ENCODE data around the gene SERPINA5. TPM values are rescaled to one million over a fixed set of nuclear protein-coding genes. Genes with fewer than 3 reads are reported as not detected.

SERPINA5 gene
- total and polyA plus RNA-seq, 2 of the 13 experiments (the other 11 are each of a cell fraction or from before 2014, with no cell fraction given) = 449 to 498 TPM

DNA sequence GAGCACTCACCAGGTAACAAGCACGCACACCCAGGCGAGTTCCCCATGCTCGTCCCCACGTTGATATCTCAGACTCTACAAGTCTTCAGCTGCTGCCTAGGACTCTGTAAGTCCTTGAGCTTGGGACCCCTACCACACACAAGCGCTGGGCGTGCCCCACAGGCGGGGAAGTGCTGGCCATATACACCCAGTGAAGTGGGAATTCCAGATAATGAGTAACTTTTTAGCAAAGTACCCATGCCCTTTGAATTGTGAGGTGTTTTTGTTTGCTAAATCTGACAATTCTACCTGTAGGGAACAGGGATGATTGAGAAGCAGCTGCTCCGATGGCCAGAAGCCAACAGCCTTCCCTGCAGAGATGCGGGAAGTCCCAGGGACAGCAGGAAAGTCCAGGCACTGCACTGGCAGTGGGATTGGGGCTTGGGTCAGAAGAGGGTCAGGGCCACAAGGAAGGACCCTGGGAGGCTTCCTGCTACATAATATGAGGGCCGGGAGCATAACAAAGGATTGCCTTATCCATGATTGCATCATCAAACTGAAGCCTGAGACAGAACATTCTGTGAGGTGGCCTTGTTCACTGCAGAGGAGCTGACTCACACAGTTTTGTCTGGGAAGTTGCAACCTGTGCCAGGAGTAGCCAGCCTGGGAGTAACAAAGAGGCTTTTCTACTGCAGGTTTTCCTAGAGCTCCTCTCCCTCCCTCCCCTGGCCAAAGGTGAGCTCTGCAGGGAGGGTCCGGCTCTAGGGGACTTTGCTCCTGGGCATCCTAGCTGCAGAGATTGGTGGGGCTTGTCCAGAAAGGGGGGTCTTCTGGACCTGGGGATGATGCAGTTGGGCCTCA is 17.8 kb downstream of the SERPINA5 start (continued):
- TF ChIP-seq ETV6 (CRISPR knock-in tag; conservative IDR thresholded peaks at IDR 0.05) = no peak
- TF ChIP-seq, protein P1, sequence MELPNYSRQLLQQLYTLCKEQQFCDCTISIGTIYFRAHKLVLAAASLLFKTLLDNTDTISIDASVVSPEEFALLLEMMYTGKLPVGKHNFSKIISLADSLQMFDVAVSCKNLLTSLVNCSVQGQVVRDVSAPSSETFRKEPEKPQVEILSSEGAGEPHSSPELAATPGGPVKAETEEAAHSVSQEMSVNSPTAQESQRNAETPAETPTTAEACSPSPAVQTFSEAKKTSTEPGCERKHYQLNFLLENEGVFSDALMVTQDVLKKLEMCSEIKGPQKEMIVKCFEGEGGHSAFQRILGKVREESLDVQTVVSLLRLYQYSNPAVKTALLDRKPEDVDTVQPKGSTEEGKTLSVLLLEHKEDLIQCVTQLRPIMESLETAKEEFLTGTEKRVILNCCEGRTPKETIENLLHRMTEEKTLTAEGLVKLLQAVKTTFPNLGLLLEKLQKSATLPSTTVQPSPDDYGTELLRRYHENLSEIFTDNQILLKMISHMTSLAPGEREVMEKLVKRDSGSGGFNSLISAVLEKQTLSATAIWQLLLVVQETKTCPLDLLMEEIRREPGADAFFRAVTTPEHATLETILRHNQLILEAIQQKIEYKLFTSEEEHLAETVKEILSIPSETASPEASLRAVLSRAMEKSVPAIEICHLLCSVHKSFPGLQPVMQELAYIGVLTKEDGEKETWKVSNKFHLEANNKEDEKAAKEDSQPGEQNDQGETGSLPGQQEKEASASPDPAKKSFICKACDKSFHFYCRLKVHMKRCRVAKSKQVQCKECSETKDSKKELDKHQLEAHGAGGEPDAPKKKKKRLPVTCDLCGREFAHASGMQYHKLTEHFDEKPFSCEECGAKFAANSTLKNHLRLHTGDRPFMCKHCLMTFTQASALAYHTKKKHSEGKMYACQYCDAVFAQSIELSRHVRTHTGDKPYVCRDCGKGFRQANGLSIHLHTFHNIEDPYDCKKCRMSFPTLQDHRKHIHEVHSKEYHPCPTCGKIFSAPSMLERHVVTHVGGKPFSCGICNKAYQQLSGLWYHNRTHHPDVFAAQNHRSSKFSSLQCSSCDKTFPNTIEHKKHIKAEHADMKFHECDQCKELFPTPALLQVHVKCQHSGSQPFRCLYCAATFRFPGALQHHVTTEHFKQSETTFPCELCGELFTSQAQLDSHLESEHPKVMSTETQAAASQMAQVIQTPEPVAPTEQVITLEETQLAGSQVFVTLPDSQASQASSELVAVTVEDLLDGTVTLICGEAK (IDR thresholded peaks at IDR 0.05) = no peak
- TF ChIP-seq, protein P1 (CRISPR knock-in tag; IDR thresholded peaks at IDR 0.05) = peak; percentile 27; the same call in 1 of the 2 replicates
- no peak for TF ChIP-seq ZNF468 (CRISPR knock-in tag; IDR thresholded peaks at IDR 0.05)
- no peak; the same call in none of the 2 replicates for TF ChIP-seq ZNF644 (CRISPR knock-in tag; IDR thresholded peaks at IDR 0.05; ENCODE audit: low read depth)
- TF ChIP-seq, protein P2, sequence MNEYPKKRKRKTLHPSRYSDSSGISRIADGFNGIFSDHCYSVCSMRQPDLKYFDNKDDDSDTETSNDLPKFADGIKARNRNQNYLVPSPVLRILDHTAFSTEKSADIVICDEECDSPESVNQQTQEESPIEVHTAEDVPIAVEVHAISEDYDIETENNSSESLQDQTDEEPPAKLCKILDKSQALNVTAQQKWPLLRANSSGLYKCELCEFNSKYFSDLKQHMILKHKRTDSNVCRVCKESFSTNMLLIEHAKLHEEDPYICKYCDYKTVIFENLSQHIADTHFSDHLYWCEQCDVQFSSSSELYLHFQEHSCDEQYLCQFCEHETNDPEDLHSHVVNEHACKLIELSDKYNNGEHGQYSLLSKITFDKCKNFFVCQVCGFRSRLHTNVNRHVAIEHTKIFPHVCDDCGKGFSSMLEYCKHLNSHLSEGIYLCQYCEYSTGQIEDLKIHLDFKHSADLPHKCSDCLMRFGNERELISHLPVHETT (CRISPR knock-in tag; conservative IDR thresholded peaks at IDR 0.05) = no peak
- peak; percentile 66; the same call in 1 of the 2 replicates for TF ChIP-seq ZBTB7A (CRISPR knock-in tag; IDR thresholded peaks at IDR 0.05)
- peak; percentile 64; the same call in 1 of the 2 replicates for TF ChIP-seq ZNF232 (CRISPR knock-in tag; IDR thresholded peaks at IDR 0.05; ENCODE audit: borderline replicate concordance)
- TF ChIP-seq, protein P3, sequence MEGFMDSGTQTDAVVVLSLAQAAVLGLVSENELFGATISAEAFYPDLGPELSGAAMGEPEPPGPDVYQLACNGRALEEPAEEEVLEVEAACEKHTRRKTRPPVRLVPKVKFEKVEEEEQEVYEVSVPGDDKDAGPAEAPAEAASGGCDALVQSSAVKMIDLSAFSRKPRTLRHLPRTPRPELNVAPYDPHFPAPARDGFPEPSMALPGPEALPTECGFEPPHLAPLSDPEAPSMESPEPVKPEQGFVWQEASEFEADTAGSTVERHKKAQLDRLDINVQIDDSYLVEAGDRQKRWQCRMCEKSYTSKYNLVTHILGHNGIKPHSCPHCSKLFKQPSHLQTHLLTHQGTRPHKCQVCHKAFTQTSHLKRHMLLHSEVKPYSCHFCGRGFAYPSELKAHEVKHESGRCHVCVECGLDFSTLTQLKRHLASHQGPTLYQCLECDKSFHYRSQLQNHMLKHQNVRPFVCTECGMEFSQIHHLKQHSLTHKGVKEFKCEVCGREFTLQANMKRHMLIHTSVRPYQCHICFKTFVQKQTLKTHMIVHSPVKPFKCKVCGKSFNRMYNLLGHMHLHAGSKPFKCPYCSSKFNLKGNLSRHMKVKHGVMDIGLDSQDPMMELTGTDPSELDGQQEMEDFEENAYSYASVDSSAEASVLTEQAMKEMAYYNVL (CRISPR knock-in tag; IDR thresholded peaks at IDR 0.05; ENCODE audit: borderline replicate concordance) = peak; percentile 94; the same call in 1 of the 2 replicates
- TF ChIP-seq, protein P4, sequence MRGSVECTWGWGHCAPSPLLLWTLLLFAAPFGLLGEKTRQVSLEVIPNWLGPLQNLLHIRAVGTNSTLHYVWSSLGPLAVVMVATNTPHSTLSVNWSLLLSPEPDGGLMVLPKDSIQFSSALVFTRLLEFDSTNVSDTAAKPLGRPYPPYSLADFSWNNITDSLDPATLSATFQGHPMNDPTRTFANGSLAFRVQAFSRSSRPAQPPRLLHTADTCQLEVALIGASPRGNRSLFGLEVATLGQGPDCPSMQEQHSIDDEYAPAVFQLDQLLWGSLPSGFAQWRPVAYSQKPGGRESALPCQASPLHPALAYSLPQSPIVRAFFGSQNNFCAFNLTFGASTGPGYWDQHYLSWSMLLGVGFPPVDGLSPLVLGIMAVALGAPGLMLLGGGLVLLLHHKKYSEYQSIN (CRISPR knock-in tag; IDR thresholded peaks at IDR 0.05; ENCODE audit: borderline replicate concordance) = no peak
- peak; percentile 73; the same call in 1 of the 2 replicates for TF ChIP-seq ZNF724P (CRISPR knock-in tag; IDR thresholded peaks at IDR 0.05; ENCODE audit: borderline replicate concordance)
- TF ChIP-seq ZNF788 (CRISPR knock-in tag; IDR thresholded peaks at IDR 0.05; ENCODE audit: borderline replicate concordance) = peak; percentile 71; the same call in 1 of the 2 replicates
- TF ChIP-seq ZNF335 (CRISPR knock-in tag; IDR thresholded peaks at IDR 0.05) = peak; percentile 82; the same call in 1 of the 2 replicates
- TF ChIP-seq KAT8 (CRISPR knock-in tag; IDR thresholded peaks at IDR 0.05) = peak; percentile 66
- TF ChIP-seq RBFOX2 (IDR thresholded peaks at IDR 0.05; ENCODE audit: low read depth, low read length) = no peak; the same call in 1 of the 2 replicates
